ENCODE results near the gene TMEM266. TPM values are rescaled to one million over a fixed set of nuclear protein-coding genes. Genes with fewer than 3 reads are reported as not detected.

Gene TMEM266
- total RNA-seq, 1 donor from 2014 or later = not detected

DNA sequence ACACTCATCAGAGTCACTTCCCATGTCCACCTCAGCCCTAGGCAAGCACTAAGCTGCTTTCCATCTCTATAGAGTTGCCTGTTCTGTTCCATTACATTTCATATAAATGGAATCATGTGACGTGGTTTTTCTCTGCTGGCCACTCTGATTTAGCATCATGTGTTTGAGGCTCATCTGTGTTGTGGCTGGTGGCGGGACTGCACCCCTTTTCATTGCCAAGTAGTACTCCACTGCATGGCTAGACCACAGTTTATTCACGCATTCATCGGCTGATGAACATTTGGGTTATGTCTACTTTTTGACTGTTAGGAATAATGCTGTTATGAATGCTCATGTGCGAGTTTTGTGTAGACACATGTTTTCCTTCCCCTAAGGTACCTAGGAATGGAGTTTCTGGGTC is 114.9 kb downstream of the TMEM266 start:
- Histone ChIP-seq H3K27me3 (ENCODE audit: low read depth) (peaks cover 6% of the 10 kb centered on the region), H3K4me3 (no peak overlapping the region), H3K36me3 (no peaks in the 10 kb centered on the region), H3K27ac (replicated peaks) (no peak overlapping the region), H3K4me1 (peaks cover 47% of the 10 kb centered on the region), H3K9me3 (replicated peaks) (peaks cover 3% of the 10 kb centered on the region)
- TF ChIP-seq, protein P1, sequence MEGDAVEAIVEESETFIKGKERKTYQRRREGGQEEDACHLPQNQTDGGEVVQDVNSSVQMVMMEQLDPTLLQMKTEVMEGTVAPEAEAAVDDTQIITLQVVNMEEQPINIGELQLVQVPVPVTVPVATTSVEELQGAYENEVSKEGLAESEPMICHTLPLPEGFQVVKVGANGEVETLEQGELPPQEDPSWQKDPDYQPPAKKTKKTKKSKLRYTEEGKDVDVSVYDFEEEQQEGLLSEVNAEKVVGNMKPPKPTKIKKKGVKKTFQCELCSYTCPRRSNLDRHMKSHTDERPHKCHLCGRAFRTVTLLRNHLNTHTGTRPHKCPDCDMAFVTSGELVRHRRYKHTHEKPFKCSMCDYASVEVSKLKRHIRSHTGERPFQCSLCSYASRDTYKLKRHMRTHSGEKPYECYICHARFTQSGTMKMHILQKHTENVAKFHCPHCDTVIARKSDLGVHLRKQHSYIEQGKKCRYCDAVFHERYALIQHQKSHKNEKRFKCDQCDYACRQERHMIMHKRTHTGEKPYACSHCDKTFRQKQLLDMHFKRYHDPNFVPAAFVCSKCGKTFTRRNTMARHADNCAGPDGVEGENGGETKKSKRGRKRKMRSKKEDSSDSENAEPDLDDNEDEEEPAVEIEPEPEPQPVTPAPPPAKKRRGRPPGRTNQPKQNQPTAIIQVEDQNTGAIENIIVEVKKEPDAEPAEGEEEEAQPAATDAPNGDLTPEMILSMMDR (IDR thresholded peaks at IDR 0.05; ENCODE audit: borderline replicate concordance) = no peak
- intact Hi-C loops (cut with micrococcal nuclease) = no loop called here
- no peak for DNase-seq

- H3K4me3 ChIP-seq = no peak overlapping the region
- H3K27ac ChIP-seq (replicated peaks) = no peak overlapping the region
- peaks cover 3% of the 10 kb centered on the region for H3K9me3 ChIP-seq (replicated peaks)
- intact Hi-C loops (cut with micrococcal nuclease) = no loop called here
- no peaks in the 10 kb centered on the region for H3K36me3 ChIP-seq
- H3K4me1 ChIP-seq = peaks cover 42% of the 10 kb centered on the region
- no peak for DNase-seq
- peaks cover 6% of the 10 kb centered on the region for H3K27me3 ChIP-seq (ENCODE audit: low read depth)
- TF ChIP-seq, protein P1 (IDR thresholded peaks at IDR 0.05; ENCODE audit: borderline replicate concordance) = no peak
These were observed 115.7 kb downstream of the TMEM266 start for GRCh38 chr15:76175442-76175841.

GRCh38 chr15:76176059-76176458 is 116.3 kb downstream of the TMEM266 start:
- H3K27me3 ChIP-seq (ENCODE audit: low read depth) = peaks cover 10% of the 10 kb centered on the region
- H3K36me3 ChIP-seq = no peaks in the 10 kb centered on the region
- H3K27ac ChIP-seq (replicated peaks) = no peak overlapping the region
- no peak overlapping the region for H3K4me3 ChIP-seq
- TF ChIP-seq, protein P1 (IDR thresholded peaks at IDR 0.05; ENCODE audit: borderline replicate concordance) = no peak
- intact Hi-C loops (cut with micrococcal nuclease) = no loop called here
- H3K4me1 ChIP-seq = peaks cover 37% of the 10 kb centered on the region
- H3K9me3 ChIP-seq (replicated peaks) = peaks cover 3% of the 10 kb centered on the region
- no peak for DNase-seq

DNA sequence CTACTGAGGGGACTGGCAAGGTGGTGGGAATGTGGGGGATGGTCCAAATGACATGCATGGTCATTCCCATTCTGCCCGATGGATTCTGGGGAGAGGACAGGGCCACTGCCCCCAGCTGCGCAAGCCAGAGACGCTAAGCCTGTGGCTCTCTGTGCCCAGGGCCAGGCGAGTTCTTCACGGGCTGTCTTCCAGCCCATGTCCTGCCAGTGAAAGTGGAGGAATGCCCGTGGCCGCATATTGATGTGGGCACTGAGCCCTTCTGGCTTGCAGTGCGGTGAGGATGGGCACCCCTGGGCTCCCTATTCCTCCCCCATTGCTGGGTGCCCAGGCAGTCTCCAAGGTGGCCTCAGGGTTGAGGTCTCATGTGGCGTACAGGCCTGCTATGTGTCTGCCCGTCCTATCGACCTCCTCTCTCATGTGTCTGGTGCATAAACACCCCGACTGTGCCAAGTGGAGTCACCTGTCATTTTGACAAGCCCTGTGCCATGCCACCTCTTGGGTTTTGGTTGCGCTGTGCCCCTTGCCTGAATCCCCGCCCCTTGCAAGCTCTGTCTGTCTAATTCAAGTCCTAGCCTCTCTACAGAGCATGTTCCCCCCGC is 116.8 kb downstream of the TMEM266 start:
- peaks cover 3% of the 10 kb centered on the region for H3K9me3 ChIP-seq (replicated peaks)
- peaks cover 15% of the 10 kb centered on the region for H3K27me3 ChIP-seq (ENCODE audit: low read depth)
- H3K4me3 ChIP-seq = no peak overlapping the region
- peak overlapping the region; percentile 61 for H3K27ac ChIP-seq (replicated peaks)
- TF ChIP-seq, protein P1 (IDR thresholded peaks at IDR 0.05; ENCODE audit: borderline replicate concordance) = no peak
- no peaks in the 10 kb centered on the region for H3K36me3 ChIP-seq
- intact Hi-C loops (cut with micrococcal nuclease) = no loop called here
- no peak for DNase-seq
- H3K4me1 ChIP-seq = peaks cover 37% of the 10 kb centered on the region

DNA sequence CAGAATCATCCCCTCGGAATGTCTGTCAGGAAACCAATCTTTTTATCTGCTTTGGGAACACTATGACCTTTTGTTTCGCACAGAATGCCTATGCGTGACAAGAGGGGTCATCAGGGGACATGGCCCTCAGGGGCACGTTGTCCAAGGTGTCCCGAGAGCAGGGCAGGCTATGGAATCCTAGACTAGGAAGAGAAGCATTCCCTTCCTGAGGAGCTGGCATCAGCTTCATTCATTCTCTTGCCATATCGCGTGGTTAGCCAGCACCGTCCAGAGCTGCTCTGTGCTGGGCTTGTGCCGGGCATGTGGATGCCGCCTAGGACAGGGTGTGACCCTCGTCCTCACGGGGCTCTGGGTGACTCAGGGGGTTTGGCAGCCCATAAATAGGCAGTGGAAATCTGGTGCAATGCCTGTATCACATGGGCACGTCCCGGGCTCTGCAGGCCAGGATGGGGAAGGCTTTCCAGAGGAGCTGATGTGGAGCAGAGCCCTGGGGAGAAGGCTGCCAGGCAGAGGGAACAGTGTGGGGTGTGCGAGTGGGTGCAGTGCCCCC is 117.8 kb downstream of the TMEM266 start:
- peak; percentile 69 for DNase-seq
- Histone ChIP-seq H3K4me3 (no peak overlapping the region), H3K4me1 (peaks cover 33% of the 10 kb centered on the region), H3K27ac (replicated peaks) (peak overlapping the region; percentile 61), H3K9me3 (replicated peaks) (peaks cover 3% of the 10 kb centered on the region), H3K36me3 (no peaks in the 10 kb centered on the region), H3K27me3 (ENCODE audit: low read depth) (peaks cover 15% of the 10 kb centered on the region)
- intact Hi-C loops (cut with micrococcal nuclease) = no loop called here
- TF ChIP-seq, protein P1 (IDR thresholded peaks at IDR 0.05; ENCODE audit: borderline replicate concordance) = no peak
